Activated naive CD8-positive, alpha-beta T cell treated with anti-CD3 and anti-CD28 coated beads, Interleukin-2, amount 50 U/mL, for 16 hours (primary cell): Measurements from ENCODE around the gene KLK2.

ENCODE experiments used
- DNase-seq: peaks from one replicate; pipeline ENCODE4 v3.0.0-alpha.2; 2020; ENCODE audit warnings: low read depth, low spot score

The KLK2 gene

DNA sequence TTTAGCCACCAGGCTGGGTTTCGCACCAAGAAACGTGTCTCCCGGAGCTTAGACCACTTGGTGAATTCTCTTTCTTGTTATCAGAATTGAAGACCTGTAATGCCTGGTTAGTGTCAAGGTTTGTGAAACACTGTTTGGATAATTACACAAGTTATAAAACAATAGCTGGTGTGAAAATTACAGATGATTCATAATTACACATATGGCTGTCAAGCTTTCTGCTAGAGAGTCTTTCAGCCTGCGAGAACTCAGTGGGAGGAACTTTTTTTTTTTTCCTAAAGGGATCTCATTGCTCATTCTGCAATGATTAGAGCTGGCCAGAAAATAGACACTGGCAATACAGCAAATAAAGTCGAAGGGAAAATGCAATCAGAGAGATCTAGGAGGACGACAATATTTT is 51.3 kb downstream of the KLK2 start:
- DNase-seq: no peak

DNA sequence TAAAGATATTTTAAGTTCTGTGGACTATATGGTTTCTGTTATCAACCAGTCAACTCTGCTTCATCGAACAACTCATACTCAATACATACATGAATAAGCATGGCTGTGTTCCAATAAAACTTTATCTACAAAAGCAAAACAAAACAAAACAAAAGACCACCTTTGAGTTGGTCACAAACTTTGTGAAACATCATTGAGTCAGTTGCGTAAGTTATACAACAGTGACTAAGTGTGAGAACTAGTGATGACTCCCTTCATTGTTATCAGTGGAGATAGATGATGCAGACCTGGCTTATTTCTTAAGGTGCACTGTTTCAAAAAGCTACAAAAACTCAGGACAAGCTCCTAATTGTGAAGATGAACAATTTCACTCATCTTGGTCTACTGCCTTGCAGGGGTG is 52.5 kb downstream of the KLK2 start:
- DNase-seq: no peak

DNA sequence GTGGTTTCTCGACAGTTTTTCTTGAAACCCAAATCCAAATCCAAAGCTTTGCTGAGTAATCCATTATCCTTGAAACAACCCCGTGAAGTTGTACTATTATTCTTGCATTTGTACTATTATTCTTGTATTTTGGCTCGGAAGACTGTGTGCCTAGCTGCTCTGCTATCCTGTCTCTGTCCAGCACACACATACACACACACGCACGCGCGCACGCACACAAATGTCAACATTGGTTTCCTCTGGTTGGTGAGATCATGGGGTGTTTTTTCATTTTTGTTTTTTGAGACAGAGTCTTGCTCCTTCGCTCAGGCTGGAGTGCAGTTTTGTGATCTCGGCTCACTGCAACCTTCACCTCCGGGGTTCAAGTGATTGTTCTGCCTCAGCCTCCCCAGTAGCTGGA is 52.9 kb downstream of the KLK2 start:
- DNase-seq: no peak

DNA sequence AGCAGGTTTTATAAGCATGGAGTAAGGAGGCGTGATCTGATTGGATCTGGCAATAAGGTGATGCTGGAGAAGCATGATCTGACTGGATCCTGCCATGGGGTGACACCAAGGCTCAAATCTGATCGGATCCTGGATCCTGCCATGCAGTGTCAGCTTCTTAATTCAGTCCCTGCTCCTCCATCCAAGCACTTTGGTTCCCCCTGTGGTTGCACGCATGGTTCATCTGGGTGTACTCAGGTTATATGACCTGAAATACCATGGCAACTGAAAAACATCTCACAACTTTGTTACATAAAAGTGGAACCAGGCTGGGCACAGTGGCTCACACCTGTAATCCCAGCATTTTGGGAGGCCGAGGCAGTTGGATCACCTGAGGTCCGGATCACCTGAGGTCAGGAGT is 55.6 kb downstream of the KLK2 start:
- no peak for DNase-seq
